ENCODE results near the gene SMAD1.

GRCh38 chr4:145493166-145493565 is 11.5 kb downstream of the SMAD1 start:
- TF ChIP-seq EZH2phosphoT487 (IDR thresholded peaks at IDR 0.05; ENCODE audit: borderline replicate concordance): no peak
- TF ChIP-seq CTCF (conservative IDR thresholded peaks at IDR 0.05; ENCODE audit: low read length): no peak
